RCC 7860 (cell line): ENCODE measurements around the gene ABHD2.

ENCODE experiments used
- DNase-seq: peaks from one replicate; pipeline ENCODE4 v3.0.0-alpha.2; 2015; ENCODE audit warnings: low spot score
- FAIRE-seq: peaks from 2 replicates; lab custom pipeline; 2012; peaks lifted over from hg19 to GRCh38; lab: Jason Lieb, UNC

ABHD2 gene

GRCh38 chr15:89096664-89097063 lies 8.4 kb downstream of the ABHD2 start:
- no peak for DNase-seq
- FAIRE-seq = no peak

GRCh38 chr15:89097313-89097712 lies 9.1 kb downstream of the ABHD2 start:
- no peak for FAIRE-seq
- no peak for DNase-seq

GRCh38 chr15:89098281-89098680 lies 10.0 kb downstream of the ABHD2 start:
- no peak for DNase-seq
- FAIRE-seq = no peak

GRCh38 chr15:89099968-89100367 lies 11.7 kb downstream of the ABHD2 start:
- FAIRE-seq (no peak), DNase-seq (no peak)

GRCh38 chr15:89101302-89102193 lies 13.3 kb downstream of the ABHD2 start:
- DNase-seq = peak; percentile 95
- peak; percentile 92 for FAIRE-seq

GRCh38 chr15:89103481-89104171 lies 15.4 kb downstream of the ABHD2 start:
- no peak for FAIRE-seq

GRCh38 chr15:89104172-89104564 lies 15.9 kb downstream of the ABHD2 start:
- FAIRE-seq (no peak), DNase-seq (peak; percentile 29)

More at GRCh38 chr15:89103481-89104171, 15.4 kb downstream of the ABHD2 start:
- DNase-seq = no peak

GRCh38 chr15:89105147-89105546 lies 16.9 kb downstream of the ABHD2 start:
- FAIRE-seq = peak; percentile 94
- peak; percentile 83 for DNase-seq

GRCh38 chr15:89106200-89106599 lies 17.9 kb downstream of the ABHD2 start:
- DNase-seq (no peak), FAIRE-seq (no peak)

- no peak for FAIRE-seq
- no peak for DNase-seq
Observed at GRCh38 chr15:89107984-89108383, 19.7 kb downstream of the ABHD2 start.

GRCh38 chr15:89108835-89109234 lies 20.6 kb downstream of the ABHD2 start:
- FAIRE-seq (no peak), DNase-seq (no peak)

GRCh38 chr15:89109238-89109637 lies 21.0 kb downstream of the ABHD2 start:
- FAIRE-seq (no peak), DNase-seq (no peak)

GRCh38 chr15:89110060-89110459 lies 21.8 kb downstream of the ABHD2 start:
- DNase-seq = no peak
- FAIRE-seq = no peak

- no peak for DNase-seq
- FAIRE-seq = no peak
Observed at GRCh38 chr15:89111352-89111751, 23.1 kb downstream of the ABHD2 start.

- DNase-seq (no peak), FAIRE-seq (no peak)
Observed at GRCh38 chr15:89111961-89112340, 23.7 kb downstream of the ABHD2 start.

GRCh38 chr15:89112341-89112971 lies 24.2 kb downstream of the ABHD2 start:
- no peak for FAIRE-seq
- DNase-seq = peak; percentile 17

GRCh38 chr15:89113296-89114024 lies 25.2 kb downstream of the ABHD2 start:
- no peak for DNase-seq
- no peak for FAIRE-seq

- FAIRE-seq (no peak), DNase-seq (no peak)
Observed at GRCh38 chr15:89114990-89115389, 26.7 kb downstream of the ABHD2 start.

- DNase-seq (no peak), FAIRE-seq (no peak)
Observed at GRCh38 chr15:89115547-89115946, 27.3 kb downstream of the ABHD2 start.

GRCh38 chr15:89116404-89116803 lies 28.1 kb downstream of the ABHD2 start:
- FAIRE-seq = no peak
- no peak for DNase-seq

GRCh38 chr15:89117790-89118189 lies 29.5 kb downstream of the ABHD2 start:
- no peak for DNase-seq
- no peak for FAIRE-seq
